SU-DHL-6 (cell line): ENCODE results near the gene TIMP2.

Source experiments
- H2AFZ ChIP-seq: fragments of 200-600 bp; sonication (generic); 2 replicates; pipeline ENCODE4 v1.6.1; 2014; ENCODE audit warnings: low read depth, mild to moderate bottlenecking, moderate library complexity, mixed read lengths, antibody characterized with exemption, low read length; ENCODE audit not compliant: severe bottlenecking
- H3F3A ChIP-seq: fragments of 200-600 bp; shearing (Covaris generic); 2 replicates; pipeline ENCODE4 v1.6.0; 2016; ENCODE audit warnings: antibody characterized with exemption, mild to moderate bottlenecking; ENCODE audit not compliant: insufficient read depth
- H3K27ac ChIP-seq: fragments of 200-600 bp; sonication (generic); 2 replicates; pipeline ENCODE4 v1.5.1; 2016; ENCODE audit warnings: low read depth, mild to moderate bottlenecking, low read length, moderate library complexity, mixed read lengths
- H3K27me3 ChIP-seq: fragments of 200-600 bp; sonication (generic), shearing (Covaris generic); 2 replicates; pipeline ENCODE4 v1.6.0; 2014; ENCODE audit warnings: mild to moderate bottlenecking, low read length
- H3K36me3 ChIP-seq: fragments of 200-600 bp; sonication (generic); 2 replicates; pipeline ENCODE4 v1.6.1; 2014; ENCODE audit warnings: mild to moderate bottlenecking, low read length, mixed read lengths
- H3K4me2 ChIP-seq: fragments of 300-600, 200-600 bp; shearing (Covaris generic), sonication (generic); 2 replicates; pipeline ENCODE4 v1.6.0; 2014; ENCODE audit warnings: low read length, low read depth, mild to moderate bottlenecking; ENCODE audit not compliant: poor library complexity, severe bottlenecking
- H3K4me3 ChIP-seq: fragments of 200-600 bp; sonication (generic); 2 replicates; pipeline ENCODE4 v1.5.1; 2014; ENCODE audit warnings: antibody characterized with exemption, low read length, mild to moderate bottlenecking, mixed read lengths; ENCODE audit not compliant: insufficient read depth, poor library complexity, severe bottlenecking
- H3K79me2 ChIP-seq: fragments of 200-600 bp; sonication (generic); 2 replicates; pipeline ENCODE4 v1.6.1; 2014; ENCODE audit warnings: mild to moderate bottlenecking, low read length, moderate library complexity; ENCODE audit not compliant: insufficient read depth
- H3K9ac ChIP-seq: fragments of 200-600 bp; sonication (generic); 2 replicates; pipeline ENCODE4 v1.7.0; 2014; ENCODE audit warnings: mild to moderate bottlenecking, low read length
- H3K9me2 ChIP-seq: fragments of 200-600 bp; sonication (generic); replicated peaks from 2 replicates; pipeline ENCODE4 v1.6.1; 2014; ENCODE audit warnings: low read length; ENCODE audit not compliant: insufficient read depth
- H3K9me3 ChIP-seq: fragments of 200-600 bp; sonication (generic); 2 replicates; pipeline ENCODE4 v1.6.1; 2014; ENCODE audit warnings: low read length, mixed read lengths; ENCODE audit not compliant: insufficient read depth
- H4K20me1 ChIP-seq: fragments of 200-600 bp; sonication (generic); 2 replicates; pipeline ENCODE4 v1.6.1; 2014; ENCODE audit warnings: low read depth, mild to moderate bottlenecking, antibody characterized with exemption, low read length, moderate library complexity, mixed read lengths
- EZH2phosphoT487 ChIP-seq: fragments of 200-600 bp; sonication (generic), shearing (Covaris generic); conservative IDR thresholded peaks from 2 replicates; pipeline ENCODE4 v1.6.1; 2018; ENCODE audit warnings: mild to moderate bottlenecking, antibody characterized with exemption, low read length, moderate library complexity, mixed read lengths
- TF ChIP-seq, protein P1 (sequence below): fragments of 200-600 bp; sonication (generic); IDR thresholded peaks from one replicate; pipeline ENCODE4 v1.5.1; 2017; ENCODE audit warnings: antibody characterized with exemption, mild to moderate bottlenecking, low read length, moderate library complexity; ENCODE audit not compliant: insufficient read depth, poor library complexity, severe bottlenecking

TIMP2 gene

DNA sequence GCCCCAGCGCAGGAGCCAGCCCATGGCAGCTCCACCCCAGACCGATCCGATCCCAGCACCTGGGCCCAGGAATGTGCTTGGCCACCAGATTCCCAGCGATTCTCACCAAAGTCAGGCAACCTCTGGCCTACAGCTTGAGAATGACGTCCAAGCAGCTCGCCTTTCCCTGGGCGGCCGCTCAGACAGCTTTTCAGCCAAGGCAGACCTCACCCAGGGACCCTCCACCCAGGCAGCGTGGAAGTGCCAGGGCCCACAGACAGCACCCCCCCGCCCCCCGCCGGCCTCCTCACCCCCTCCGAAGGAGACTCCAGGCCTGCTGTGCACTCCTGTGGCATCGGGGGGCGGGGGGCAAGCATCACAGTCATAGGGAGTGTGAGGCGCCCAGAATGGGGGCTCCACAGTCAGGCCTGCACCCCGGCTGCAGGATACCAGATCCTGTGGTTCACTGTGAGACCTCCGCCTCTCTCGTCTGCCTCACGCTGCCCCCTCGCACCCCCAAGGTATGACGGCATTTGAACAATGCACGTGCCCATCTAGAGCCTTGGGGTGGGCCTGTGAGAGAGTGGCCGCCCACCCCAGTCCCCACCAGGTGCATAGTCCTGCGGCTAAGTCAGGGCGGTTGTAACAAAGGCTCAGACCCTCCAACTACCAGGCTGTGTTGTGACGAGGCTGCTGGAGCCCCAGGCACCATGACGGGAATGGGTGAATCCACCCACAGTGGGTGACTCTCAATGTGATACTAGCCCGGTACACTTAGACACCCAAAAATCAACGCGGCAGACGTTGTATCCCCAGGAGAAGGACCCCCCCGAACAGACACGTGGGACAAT is 28.1 kb downstream of the TIMP2 start:
- Histone ChIP-seq H3K4me3 (no peak overlapping the region), H2AFZ (no peak overlapping the region), H3K9me2 (no peaks in the 10 kb centered on the region), H3K9ac (no peak overlapping the region), H3K27ac (no peak overlapping the region), H4K20me1 (no peaks in the 10 kb centered on the region), H3K27me3 (no peaks in the 10 kb centered on the region), H3K79me2 (no peaks in the 10 kb centered on the region), H3K4me2 (no peak overlapping the region), H3K36me3 (no peaks in the 10 kb centered on the region), H3K9me3 (no peaks in the 10 kb centered on the region), H3F3A (no peaks in the 10 kb centered on the region)
- TF ChIP-seq, protein P1, sequence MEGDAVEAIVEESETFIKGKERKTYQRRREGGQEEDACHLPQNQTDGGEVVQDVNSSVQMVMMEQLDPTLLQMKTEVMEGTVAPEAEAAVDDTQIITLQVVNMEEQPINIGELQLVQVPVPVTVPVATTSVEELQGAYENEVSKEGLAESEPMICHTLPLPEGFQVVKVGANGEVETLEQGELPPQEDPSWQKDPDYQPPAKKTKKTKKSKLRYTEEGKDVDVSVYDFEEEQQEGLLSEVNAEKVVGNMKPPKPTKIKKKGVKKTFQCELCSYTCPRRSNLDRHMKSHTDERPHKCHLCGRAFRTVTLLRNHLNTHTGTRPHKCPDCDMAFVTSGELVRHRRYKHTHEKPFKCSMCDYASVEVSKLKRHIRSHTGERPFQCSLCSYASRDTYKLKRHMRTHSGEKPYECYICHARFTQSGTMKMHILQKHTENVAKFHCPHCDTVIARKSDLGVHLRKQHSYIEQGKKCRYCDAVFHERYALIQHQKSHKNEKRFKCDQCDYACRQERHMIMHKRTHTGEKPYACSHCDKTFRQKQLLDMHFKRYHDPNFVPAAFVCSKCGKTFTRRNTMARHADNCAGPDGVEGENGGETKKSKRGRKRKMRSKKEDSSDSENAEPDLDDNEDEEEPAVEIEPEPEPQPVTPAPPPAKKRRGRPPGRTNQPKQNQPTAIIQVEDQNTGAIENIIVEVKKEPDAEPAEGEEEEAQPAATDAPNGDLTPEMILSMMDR, result no peak
- TF ChIP-seq EZH2phosphoT487, result no peak

DNA sequence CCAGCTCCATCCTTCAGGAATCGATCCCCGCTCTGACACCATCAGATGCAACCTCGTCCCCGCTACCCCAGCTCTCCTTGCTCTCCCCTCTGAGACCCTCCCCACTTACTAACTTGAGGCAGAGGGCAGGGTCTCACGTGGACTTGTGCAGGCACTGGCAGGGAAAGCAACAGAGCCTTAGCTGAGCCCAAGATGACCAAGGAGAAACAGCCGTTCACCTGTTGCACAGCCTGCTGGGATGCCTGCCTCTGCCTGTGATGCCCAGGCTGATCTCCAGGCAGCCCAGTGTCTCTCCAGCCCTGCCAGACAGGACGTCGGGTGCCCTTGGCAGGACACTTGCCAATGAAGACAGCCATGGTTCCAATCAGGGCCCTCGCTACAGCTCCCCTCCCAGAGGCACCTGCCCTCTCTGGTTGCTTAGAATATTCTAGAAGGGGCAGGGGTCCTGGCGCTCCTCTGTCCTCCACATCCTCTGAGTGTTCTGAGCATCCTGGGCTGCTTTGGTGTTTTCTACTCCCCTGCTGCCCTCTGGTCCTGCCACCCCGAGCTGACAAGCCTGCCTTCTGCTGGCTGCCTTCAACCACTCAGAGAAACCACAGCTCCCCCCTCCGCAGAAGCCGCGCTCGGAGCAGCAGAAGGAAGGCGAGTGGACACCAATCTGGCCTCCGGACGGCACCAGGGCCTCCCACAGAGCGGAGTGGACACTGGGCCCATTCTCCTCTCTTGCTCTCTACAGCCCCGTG is 28.9 kb downstream of the TIMP2 start:
- Histone ChIP-seq H3K79me2 (no peaks in the 10 kb centered on the region), H3K4me3 (no peak overlapping the region), H3K9me3 (no peaks in the 10 kb centered on the region), H3K36me3 (no peaks in the 10 kb centered on the region), H2AFZ (no peak overlapping the region), H3K9me2 (no peaks in the 10 kb centered on the region), H3K9ac (no peak overlapping the region), H4K20me1 (no peaks in the 10 kb centered on the region), H3F3A (no peaks in the 10 kb centered on the region), H3K27ac (no peak overlapping the region), H3K27me3 (no peaks in the 10 kb centered on the region), H3K4me2 (no peak overlapping the region)
- TF ChIP-seq, protein P1, result no peak
- TF ChIP-seq EZH2phosphoT487, result no peak

DNA sequence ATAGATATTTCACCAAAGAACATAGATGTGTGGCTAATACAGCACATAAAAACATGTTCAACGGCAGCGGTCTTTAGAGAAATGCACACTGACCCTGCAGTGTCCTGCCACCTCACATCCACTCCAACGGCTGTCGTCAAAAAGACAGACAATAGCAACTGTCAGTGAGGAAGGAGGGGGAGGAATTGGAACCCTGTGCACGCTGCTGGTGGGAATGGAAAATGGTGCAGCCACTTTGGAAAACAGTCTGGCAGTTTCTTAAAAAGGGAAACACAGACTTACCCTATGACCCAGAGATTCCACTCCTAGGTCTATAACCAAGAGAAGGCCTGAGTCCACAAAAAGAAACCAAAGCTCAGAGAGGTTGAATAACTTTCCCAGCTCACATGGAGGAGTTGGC is 29.9 kb downstream of the TIMP2 start:
- no peak overlapping the region for H3K4me2 ChIP-seq
- H3K9me2 ChIP-seq, result no peaks in the 10 kb centered on the region
- no peak overlapping the region for H3K4me3 ChIP-seq
- H4K20me1 ChIP-seq, result no peaks in the 10 kb centered on the region
- H3F3A ChIP-seq, result no peaks in the 10 kb centered on the region
- no peak overlapping the region for H2AFZ ChIP-seq
- no peaks in the 10 kb centered on the region for H3K36me3 ChIP-seq
- TF ChIP-seq EZH2phosphoT487, result no peak
- TF ChIP-seq, protein P1, result no peak
- no peaks in the 10 kb centered on the region for H3K9me3 ChIP-seq
- no peaks in the 10 kb centered on the region for H3K27me3 ChIP-seq
- H3K27ac ChIP-seq, result no peak overlapping the region
- no peak overlapping the region for H3K9ac ChIP-seq
- no peaks in the 10 kb centered on the region for H3K79me2 ChIP-seq
